HG02678 (cell line): ENCODE data around the gene SACM1L.
"Not testable (repeated sequence)": the region's sequence is repeated elsewhere in the genome, so short reads cannot be mapped to it uniquely, and the experiment has no call there.

ENCODE experiments used
- ATAC-seq: cut with Tn5 transposase; IDR thresholded peaks from one replicate; pipeline ENCODE4 v1.9.1; 2021; ENCODE audit warnings: mild to moderate bottlenecking, moderate library complexity; ENCODE audit not compliant: unreplicated experiment

The SACM1L gene

GRCh38 chr3:45737234-45737633 is 48.0 kb downstream of the SACM1L start:
- ATAC-seq: no peak

GRCh38 chr3:45739991-45740390 is 50.8 kb downstream of the SACM1L start:
- no peak for ATAC-seq

- no peak for ATAC-seq
Measured at GRCh38 chr3:45741247-45741646, 52.1 kb downstream of the SACM1L start.

- no peak for ATAC-seq
Measured at GRCh38 chr3:45741742-45742460, 52.7 kb downstream of the SACM1L start.

GRCh38 chr3:45742461-45743089 is 53.4 kb downstream of the SACM1L start:
- ATAC-seq: no peak

- ATAC-seq: no peak
Measured at GRCh38 chr3:45746165-45746776, 57.1 kb downstream of the SACM1L start.

GRCh38 chr3:45746777-45747622 is 57.8 kb downstream of the SACM1L start:
- no peak for ATAC-seq

GRCh38 chr3:45748068-45748467 is 58.9 kb downstream of the SACM1L start:
- no peak for ATAC-seq

GRCh38 chr3:45749036-45749600 is 59.9 kb downstream of the SACM1L start:
- ATAC-seq: not testable (repeated sequence)

- ATAC-seq: no peak
Measured at GRCh38 chr3:45749880-45750279, 60.7 kb downstream of the SACM1L start.

- ATAC-seq: no peak
Measured at GRCh38 chr3:45751537-45752242, 62.5 kb downstream of the SACM1L start.

- ATAC-seq: no peak
Measured at GRCh38 chr3:45753095-45753494, 63.9 kb downstream of the SACM1L start.

GRCh38 chr3:45754461-45754860 is 65.3 kb downstream of the SACM1L start:
- ATAC-seq: no peak

GRCh38 chr3:45756055-45756454 is 66.9 kb downstream of the SACM1L start:
- ATAC-seq: no peak

- not testable (repeated sequence) for ATAC-seq
Measured at GRCh38 chr3:45757141-45757540, 67.9 kb downstream of the SACM1L start.

- no peak for ATAC-seq
Measured at GRCh38 chr3:45758871-45759270, 69.7 kb downstream of the SACM1L start.

GRCh38 chr3:45759851-45760250 is 70.7 kb downstream of the SACM1L start:
- ATAC-seq: no peak

GRCh38 chr3:45760878-45761711 is 71.9 kb downstream of the SACM1L start:
- ATAC-seq: no peak

- no peak for ATAC-seq
Measured at GRCh38 chr3:45761831-45762230, 72.6 kb downstream of the SACM1L start.
